ENCODE data around the gene MPHOSPH8. TPM values are rescaled to one million over a fixed set of nuclear protein-coding genes. Genes with fewer than 3 reads are reported as not detected.
A peak's percentile ranks its signal among the peaks of the same experiment; 100 is the strongest.

Gene MPHOSPH8
- total and polyA plus RNA-seq, 7 donors = 9.0 to 20.6 (median 12.1) TPM

GRCh38 chr13:19665427-19665859 is 32.0 kb downstream of the MPHOSPH8 start:
- Histone ChIP-seq H3K4me3 (no peak overlapping the region), H3K4me1 (no peaks in the 10 kb centered on the region), H3K27ac (no peak overlapping the region), H3K27me3 (ENCODE audit: insufficient read depth in 3 of 3, low read length in 2 of 3) (no peaks in the 10 kb centered on the region), H3K9me3 (no peaks in the 10 kb centered on the region), H3K36me3 (ENCODE audit: insufficient read depth in 1 of 2, low read depth in 1 of 2) (peaks cover 7 to 99% of the 10 kb centered on the region in 2 donors)
- TF ChIP-seq CTCF (IDR thresholded peaks at IDR 0.05) = no peak
- intact Hi-C loops (cut with DNase I) = no loop called here
- 82 to 85% (median 84%) methylated on average over 14 of the region's 14 CpGs for WGBS, 3 donors
- DNase-seq = no peak
- peak in 3 of 4 donors; percentile 10 to 27 (median 23) for ATAC-seq

GRCh38 chr13:19668778-19669177 is 35.3 kb downstream of the MPHOSPH8 start:
- intact Hi-C loops (cut with DNase I) = no loop called here
- Histone ChIP-seq H3K9me3 (no peaks in the 10 kb centered on the region), H3K27me3 (ENCODE audit: insufficient read depth in 3 of 3, low read length in 2 of 3) (no peaks in the 10 kb centered on the region), H3K4me1 (no peaks in the 10 kb centered on the region), H3K36me3 (ENCODE audit: insufficient read depth in 1 of 2, low read depth in 1 of 2) (peaks cover 14 to 99% of the 10 kb centered on the region in 2 donors), H3K27ac (no peak overlapping the region), H3K4me3 (no peak overlapping the region)
- no peak for TF ChIP-seq CTCF (IDR thresholded peaks at IDR 0.05)
- WGBS, 3 donors = 87 to 91% (median 90%) methylated on average over 9 of the region's 9 CpGs
- ATAC-seq (no peak), DNase-seq (no peak)

- WGBS, 3 donors = 55 to 71% (median 67%) methylated on average over 3 of the region's 3 CpGs
- ATAC-seq = no peak
- intact Hi-C loops (cut with DNase I) = no loop called here
- no peaks in the 10 kb centered on the region for H3K4me1 ChIP-seq
- H3K27ac ChIP-seq = no peak overlapping the region
- no peak overlapping the region for H3K4me3 ChIP-seq
- no peaks in the 10 kb centered on the region for H3K9me3 ChIP-seq
- no peaks in the 10 kb centered on the region for H3K27me3 ChIP-seq (ENCODE audit: insufficient read depth in 3 of 3, low read length in 2 of 3)
- TF ChIP-seq CTCF (IDR thresholded peaks at IDR 0.05) = no peak
- DNase-seq = no peak
- peaks cover 14 to 100% of the 10 kb centered on the region in 2 donors for H3K36me3 ChIP-seq (ENCODE audit: insufficient read depth in 1 of 2, low read depth in 1 of 2)
Measured at GRCh38 chr13:19670147-19670546, 36.7 kb downstream of the MPHOSPH8 start.

GRCh38 chr13:19672990-19673389 is 39.5 kb downstream of the MPHOSPH8 start:
- H3K27me3 ChIP-seq (ENCODE audit: insufficient read depth in 3 of 3, low read length in 2 of 3) = no peaks in the 10 kb centered on the region
- TF ChIP-seq CTCF (IDR thresholded peaks at IDR 0.05) = no peak
- ATAC-seq = no peak
- H3K27ac ChIP-seq = no peak overlapping the region
- peaks cover 12 to 88% of the 10 kb centered on the region in 2 donors for H3K36me3 ChIP-seq (ENCODE audit: insufficient read depth in 1 of 2, low read depth in 1 of 2)
- intact Hi-C loops (cut with DNase I) = no loop called here
- H3K4me3 ChIP-seq = no peak overlapping the region
- H3K4me1 ChIP-seq = no peaks in the 10 kb centered on the region
- WGBS, 3 donors = 55 to 65% (median 62%) methylated on average over 5 of the region's 5 CpGs
- DNase-seq = no peak
- H3K9me3 ChIP-seq = no peaks in the 10 kb centered on the region

Data from psoas muscle (tissue), 8 donors.